Hematopoietic multipotent progenitor cell treated with erythropoietin and hydrocortisone succinate and interleukin-3 and kit ligand, for 6 days (in vitro differentiated cells): ENCODE data around the gene COX7A2L.
"Not testable (repeated sequence)": the region's sequence is repeated elsewhere in the genome, so short reads cannot be mapped to it uniquely, and the experiment has no call there.

Source experiments
- DNase-seq: peaks from one replicate; pipeline ENCODE4 v3.0.0-alpha.2; 2015

COX7A2L gene

GRCh38 chr2:42366411-42366810 is 5.4 kb upstream of the COX7A2L start:
- DNase-seq: no peak

DNA sequence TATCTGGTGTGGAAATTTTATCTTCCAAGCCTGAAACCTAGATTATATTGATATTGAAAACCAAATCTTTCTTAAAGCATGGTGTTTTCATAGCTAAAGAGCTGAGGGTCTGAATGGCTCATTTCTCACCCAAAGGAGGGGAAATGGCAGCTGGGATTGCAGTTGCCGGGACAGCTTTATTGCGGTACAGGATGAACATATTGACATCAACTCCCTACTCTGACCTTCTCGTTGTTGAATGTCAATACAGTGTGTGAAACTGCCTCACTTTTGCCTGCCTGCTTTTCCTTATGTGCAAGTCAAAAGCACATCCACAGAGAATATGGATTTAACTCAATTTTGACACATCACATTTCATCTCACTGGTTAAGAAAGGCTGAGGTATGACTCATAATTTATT is 3.6 kb upstream of the COX7A2L start:
- DNase-seq: no peak

DNA sequence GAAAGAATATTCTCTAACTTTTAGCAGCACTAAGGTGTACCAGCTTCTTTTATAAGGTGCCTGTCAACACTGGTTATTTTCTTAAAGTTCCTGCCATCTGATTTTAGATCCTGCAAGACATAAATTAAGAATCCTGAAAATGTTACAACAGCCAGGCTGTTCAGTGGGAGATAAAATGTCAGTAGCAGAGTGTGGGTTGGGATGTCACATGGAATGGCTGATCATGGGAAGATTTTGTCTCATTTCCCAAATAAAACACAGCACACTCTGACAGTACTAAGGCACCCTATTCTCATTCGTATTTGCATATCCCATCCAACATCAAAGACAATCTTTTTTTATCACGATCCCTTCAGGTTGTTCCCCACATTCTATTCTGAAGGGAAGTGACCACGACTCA is 2.4 kb upstream of the COX7A2L start:
- DNase-seq: no peak

DNA sequence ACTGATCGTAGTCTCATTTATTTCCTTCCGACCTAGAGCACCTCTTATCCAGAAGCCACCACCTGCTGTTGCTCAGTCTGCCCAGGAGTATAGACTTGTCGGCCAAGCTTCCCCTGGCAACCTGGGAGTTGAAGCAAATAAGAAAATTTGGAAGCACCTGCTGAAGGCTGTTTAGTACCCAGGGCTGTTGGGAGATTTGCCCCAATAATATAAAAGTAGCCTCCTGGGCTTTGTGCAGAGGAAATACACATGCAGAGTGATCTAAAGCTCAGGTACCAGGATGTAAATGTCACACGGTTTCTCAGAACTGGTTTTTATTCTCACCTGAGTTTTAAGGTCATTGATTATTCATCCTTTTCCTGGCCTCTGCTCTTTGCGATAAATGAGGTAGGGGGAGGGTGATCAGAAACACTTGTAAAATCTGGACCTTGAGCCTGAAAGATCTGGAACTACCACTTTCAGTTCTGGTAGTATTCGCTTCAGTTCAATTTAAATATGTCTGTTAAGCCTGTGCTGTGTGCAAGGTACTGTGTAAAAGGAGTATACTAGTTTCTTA is 789 bp upstream of the COX7A2L start:
- no peak for DNase-seq

- peak; percentile 31 for DNase-seq
Observed at GRCh38 chr2:42360493-42360889, 526 bp downstream of the COX7A2L start.

GRCh38 chr2:42359965-42360483 is 993 bp downstream of the COX7A2L start:
- DNase-seq: peak; percentile 80

DNA sequence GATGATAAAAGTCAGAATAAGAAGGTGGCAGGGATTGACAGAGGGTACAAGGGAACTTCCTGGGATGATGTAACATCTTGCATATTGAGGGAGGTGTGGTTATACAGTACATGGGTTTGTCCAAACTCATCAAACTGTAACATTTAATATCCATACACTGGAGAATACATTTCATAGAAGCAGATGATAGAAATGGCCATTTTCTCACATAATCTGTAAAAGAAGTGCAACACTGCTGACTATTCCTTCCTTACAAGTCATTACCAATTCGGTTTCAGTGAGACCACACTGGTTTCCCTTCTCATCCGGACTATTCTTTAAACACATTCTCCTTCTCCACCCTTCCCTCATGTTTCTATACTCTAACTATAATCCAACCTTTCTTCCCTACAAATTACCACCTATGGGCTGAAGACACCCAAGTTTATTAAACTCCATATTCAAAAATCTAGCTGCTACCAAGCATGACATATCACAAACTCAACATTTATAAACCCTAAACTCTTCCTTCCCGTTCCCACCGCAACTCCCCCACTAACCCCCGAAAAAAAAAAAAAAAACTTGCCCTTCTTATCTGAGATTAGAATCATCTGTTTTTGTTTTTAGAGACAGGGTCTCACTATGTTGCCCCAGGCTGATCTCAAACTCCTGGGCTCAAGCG is 1.6 kb downstream of the COX7A2L start:
- DNase-seq: peak; percentile 28

DNA sequence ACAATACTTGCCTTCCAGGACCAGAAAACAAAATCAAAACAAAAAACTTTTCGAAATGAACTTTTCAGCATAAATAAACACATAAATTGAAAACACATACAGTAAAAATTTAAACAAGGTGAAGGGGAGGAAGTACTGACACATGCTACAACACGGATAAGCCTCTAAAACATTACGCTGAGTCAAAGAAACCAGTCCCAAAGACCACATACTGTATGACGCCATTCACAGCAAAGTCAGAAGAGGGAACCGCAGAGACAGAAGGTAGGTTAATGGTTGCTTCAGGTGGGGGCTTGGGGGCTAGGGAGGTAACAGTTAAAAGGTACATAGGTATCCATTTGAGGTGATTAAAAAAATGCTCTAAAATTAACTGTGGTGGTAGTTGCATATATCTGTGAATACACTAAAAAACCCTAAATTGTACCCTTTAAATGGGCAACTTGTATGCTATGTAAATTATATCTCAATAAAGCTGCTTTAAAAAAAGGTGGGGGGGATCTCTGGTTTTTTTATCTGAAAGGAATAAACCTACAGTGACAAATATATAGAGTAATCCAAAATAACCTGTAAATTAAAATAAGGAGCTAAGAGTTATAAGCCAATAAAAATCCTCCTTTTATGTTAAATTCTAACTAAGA is 7.1 kb downstream of the COX7A2L start:
- DNase-seq: no peak

DNA sequence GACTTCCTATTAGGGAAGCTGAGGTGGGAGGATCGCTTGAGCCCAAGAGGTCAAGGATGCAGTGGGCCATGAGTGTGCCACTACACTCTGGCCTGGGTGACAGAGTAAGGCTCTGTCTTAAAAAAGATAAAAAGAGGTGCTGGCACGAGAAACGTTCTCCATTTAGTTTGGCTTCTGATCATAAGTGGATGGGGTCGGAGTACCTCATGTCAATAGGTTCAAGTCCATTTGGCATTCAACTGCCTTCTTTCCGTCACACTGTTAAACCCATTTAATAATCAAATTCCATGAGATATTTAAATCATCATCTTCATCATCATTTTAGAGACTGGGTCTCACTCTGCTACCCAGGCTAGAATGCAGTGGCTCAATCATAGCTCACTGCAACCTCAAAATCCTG is 9.2 kb downstream of the COX7A2L start:
- no peak for DNase-seq

GRCh38 chr2:42350434-42351063 is 10.5 kb downstream of the COX7A2L start:
- no peak for DNase-seq

GRCh38 chr2:42348113-42348805 is 12.8 kb downstream of the COX7A2L start:
- no peak for DNase-seq

- DNase-seq: not testable (repeated sequence)
Observed at GRCh38 chr2:42347518-42347917, 13.5 kb downstream of the COX7A2L start.

- not testable (repeated sequence) for DNase-seq
Observed at GRCh38 chr2:42346856-42347255, 14.2 kb downstream of the COX7A2L start.

GRCh38 chr2:42345986-42346385 is 15.0 kb downstream of the COX7A2L start:
- DNase-seq: no peak

GRCh38 chr2:42342795-42343241 is 18.2 kb downstream of the COX7A2L start:
- no peak for DNase-seq

DNA sequence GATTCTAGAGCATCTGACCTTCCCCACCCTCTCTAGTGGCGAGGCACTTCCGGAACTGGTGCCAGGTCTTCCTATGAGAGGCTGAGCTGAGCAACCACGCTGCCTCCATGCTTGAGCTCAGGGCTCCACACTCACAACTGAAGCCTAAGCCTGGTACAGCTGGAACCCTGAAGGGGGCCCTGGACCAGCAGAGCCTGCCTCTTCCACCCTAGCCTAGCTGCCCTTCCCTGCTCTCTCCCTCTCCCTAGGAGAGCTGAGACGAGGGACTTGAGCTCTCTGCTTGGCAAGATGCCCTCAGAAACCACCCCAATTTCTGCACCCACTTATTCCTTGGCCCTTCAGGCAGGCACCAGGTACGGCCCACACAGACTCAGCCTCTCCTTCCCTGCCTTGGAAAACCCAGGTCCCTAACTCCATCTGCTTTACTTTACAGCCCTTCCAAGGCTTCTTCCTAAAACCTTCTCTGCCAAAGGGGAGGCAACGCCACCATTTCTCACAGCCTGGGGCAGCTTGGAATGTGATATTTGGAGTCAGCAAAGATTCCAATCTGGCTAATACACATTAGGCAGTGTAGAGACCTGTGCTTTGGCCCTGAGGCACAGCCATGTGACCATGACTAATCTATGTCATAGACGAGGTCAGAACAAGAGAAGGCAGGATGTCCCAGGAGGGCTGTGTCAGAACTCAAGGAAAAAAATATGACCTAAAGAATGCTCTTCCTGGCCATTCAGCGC is 18.8 kb downstream of the COX7A2L start:
- DNase-seq: no peak

DNA sequence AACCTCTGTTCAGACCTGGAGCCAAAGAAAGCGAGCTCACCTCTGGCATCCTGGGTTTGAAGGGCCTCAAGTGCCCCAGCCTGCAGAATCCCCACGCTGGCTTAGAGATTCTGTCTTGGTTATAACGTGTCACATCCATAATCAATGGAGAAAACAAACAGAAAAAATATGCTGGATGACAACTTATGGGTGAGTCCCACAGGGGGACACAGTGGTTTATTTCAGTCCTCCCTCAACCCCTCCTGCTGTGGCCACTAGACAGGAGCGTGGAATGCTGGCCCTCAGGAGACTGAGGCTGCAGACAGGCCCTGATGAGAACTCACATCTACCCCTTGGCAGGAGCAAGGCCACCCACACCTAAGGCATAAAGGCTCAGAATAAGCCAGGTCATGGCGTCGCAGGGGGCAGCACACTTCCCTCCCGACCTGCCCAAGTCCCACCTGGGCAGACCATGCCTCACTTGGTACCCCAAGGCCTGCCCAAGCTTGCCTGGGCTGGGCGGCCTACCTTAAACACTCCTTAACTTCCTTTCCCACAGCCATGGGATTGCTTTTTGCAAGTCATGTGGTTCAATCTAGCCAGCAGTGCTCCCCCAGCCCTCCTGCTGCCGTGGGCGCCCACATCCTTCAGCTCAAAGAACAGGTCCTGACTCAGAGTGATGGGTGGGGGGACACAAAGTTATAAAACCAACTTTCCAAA is 19.9 kb downstream of the COX7A2L start:
- DNase-seq: no peak

DNA sequence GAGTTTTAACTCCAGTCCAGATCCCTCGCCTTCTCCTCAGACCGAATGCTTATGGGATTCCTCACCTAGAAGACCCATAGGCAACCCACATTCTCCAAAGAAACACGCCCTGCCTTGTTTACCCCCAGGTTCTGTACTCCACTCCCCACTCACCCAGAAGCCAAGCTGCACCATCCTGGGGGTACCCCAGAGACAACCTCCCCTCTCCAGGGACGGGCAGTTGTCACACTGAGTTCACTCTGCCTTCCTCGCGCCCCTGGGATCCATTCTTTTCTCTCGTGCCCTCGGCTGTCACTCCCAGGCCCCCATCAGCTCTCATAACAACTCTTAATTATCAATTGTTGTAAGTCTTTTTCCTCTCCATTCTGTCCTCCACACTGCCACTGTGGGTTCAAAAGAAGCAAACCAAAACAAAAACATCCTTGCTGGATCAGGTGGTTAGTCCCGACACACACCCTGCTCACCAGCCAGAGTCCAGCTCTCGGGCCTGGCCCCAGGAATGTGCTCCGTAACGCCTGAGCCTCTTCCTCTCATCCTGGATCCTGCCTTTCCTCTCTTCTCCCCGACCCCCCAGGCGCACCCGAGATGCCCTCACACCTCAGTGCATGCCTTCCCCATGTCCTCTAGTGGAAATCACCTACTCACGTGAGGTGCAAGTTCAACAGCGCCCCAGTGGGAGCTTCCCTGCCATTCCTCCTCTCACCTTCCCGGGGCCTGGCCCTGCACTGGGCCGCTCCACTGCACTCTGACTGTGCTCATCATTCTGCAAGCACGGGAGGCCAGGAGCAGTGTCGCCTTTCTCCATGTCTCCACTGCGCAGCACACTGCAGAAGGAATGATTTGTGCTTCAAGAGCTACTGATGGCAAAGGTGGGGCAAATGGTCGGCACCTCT is 20.7 kb downstream of the COX7A2L start:
- no peak for DNase-seq

- peak; percentile 22 for DNase-seq
Observed at GRCh38 chr2:42339191-42339912, 21.7 kb downstream of the COX7A2L start.
